NCI-H2227 (cell line): ENCODE data around the gene ALDH2.
"Not testable (repeated sequence)": the region's sequence is repeated elsewhere in the genome, so short reads cannot be mapped to it uniquely, and the experiment has no call there.

ENCODE experiments used
- DNase-seq: peaks from one replicate; lab custom pipeline; 2025; ENCODE audit not compliant: unreplicated experiment; lab: John Stamatoyannopoulos, UW

The ALDH2 gene

DNA sequence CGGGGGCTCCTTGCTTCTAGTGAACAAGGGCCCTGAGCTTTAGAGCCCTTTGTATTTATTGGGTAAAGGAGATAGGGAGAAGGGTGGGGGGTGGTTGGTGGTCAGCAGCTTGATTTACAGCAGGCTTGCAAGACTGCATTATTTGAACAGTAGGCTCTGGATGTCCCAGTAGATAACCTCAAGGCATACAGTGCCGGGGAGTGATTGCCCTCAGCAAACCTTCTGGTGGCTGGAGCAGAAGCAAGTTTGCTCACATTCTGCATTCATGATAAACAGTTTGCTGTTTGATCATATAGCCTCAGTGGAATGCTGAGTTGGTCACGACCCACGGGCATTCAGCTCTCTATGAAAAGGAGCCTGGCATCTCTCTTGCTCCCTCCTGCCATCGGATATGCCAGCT, 58.8 kb downstream of the ALDH2 start:
- no peak for DNase-seq

GRCh38 chr12:111826316-111826715, 59.6 kb downstream of the ALDH2 start:
- no peak for DNase-seq

GRCh38 chr12:111826992-111827391, 60.3 kb downstream of the ALDH2 start:
- DNase-seq, result no peak

GRCh38 chr12:111827907-111828306, 61.2 kb downstream of the ALDH2 start:
- no peak for DNase-seq

- DNase-seq, result no peak
Observed at GRCh38 chr12:111828338-111828979, 61.7 kb downstream of the ALDH2 start.

DNA sequence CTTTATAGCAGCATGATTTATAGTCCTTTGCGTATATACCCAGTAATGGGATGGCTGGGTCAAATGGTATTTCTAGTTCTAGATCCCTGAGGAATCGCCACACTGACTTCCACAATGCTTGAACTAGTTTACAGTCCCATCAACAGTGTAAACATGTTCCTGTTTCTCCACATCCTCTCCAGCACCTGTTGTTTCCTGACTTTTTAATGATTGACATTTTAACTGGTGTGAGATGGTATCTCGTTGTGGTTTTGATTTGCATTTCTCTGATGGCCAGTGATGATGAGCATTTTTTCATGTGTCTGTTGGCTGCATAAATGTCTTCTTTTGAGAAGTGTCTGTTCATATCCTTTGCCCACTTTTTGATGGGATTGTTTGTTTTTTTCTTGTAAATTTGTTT, 62.9 kb downstream of the ALDH2 start:
- DNase-seq, result not testable (repeated sequence)

DNA sequence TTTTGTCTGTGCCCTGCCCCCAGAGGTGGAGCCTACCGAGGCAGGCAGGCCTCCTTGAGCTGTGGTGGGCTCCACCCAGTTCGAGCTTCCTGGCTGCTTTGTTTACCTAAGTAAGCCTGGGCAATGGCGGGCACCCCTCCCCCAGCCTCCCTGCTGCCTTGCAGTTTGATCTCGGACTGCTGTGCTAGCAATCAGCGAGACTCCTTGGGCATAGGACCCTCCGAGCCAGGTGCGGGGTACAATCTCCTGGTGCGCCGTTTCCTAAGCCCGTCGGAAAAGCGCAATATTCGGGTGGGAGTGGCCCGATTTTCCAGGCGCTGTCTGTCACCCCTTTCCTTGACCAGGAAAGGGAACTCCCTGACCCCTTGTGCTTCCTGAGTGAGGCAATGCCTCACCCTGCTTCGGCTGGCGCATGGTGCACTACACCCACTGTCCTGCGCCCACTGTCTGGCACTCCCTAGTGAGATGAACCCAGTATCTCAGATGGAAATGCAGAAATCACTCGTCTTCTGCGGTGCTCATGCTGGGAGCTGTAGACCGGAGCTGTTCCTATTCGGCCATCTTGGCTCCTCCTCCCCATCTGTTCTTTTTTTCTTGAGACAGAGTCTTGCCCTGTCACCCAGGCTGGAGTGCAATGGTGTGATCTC, 68.1 kb downstream of the ALDH2 start:
- DNase-seq, result not testable (repeated sequence)

DNA sequence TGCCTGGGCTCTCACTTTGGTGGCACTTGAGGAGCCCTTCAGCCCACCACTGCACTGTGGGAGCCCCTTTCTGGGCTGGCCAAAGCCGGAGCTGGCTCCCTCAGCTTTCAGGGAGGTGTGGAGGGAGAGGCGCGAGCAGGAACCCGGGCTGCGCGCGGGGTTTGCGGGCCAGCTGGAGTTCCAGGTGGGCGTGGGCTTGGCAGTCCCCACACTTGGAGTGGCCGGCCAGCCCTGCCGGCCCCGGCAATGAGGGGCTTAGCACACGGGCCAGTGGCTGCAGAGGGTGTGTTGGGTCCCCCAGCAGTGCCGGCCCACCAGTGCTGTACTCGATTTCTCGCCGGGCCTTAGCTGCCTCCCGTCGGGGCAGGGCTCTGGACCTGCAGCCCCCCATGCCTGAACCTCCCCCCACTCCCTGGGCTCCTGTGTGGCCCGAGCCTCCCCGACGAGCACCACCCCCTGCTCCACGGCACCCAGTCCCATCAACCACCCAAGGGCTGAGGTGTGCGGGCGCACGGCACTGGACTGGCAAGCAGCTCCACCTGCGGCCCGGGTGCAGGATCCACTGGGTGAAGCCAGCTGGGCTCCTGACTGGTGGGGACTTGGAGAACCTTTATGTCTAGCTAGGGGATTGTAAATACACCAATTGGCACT, 68.9 kb downstream of the ALDH2 start:
- DNase-seq, result not testable (repeated sequence)

- peak; percentile 28 for DNase-seq
Observed at GRCh38 chr12:111838353-111838752, 71.6 kb downstream of the ALDH2 start.

GRCh38 chr12:111840807-111841206, 74.1 kb downstream of the ALDH2 start:
- no peak for DNase-seq

GRCh38 chr12:111841236-111841749, 74.6 kb downstream of the ALDH2 start:
- DNase-seq, result peak; percentile 20

- DNase-seq, result peak; percentile 98
Observed at GRCh38 chr12:111841750-111842555, 75.2 kb downstream of the ALDH2 start, which contains the start of gene MAPKAPK5. Gene MAPKAPK5, plus strand, starts transcription at chr12:111842228. Its CDS starts 506 bp downstream, at chr12:111842734.

DNA sequence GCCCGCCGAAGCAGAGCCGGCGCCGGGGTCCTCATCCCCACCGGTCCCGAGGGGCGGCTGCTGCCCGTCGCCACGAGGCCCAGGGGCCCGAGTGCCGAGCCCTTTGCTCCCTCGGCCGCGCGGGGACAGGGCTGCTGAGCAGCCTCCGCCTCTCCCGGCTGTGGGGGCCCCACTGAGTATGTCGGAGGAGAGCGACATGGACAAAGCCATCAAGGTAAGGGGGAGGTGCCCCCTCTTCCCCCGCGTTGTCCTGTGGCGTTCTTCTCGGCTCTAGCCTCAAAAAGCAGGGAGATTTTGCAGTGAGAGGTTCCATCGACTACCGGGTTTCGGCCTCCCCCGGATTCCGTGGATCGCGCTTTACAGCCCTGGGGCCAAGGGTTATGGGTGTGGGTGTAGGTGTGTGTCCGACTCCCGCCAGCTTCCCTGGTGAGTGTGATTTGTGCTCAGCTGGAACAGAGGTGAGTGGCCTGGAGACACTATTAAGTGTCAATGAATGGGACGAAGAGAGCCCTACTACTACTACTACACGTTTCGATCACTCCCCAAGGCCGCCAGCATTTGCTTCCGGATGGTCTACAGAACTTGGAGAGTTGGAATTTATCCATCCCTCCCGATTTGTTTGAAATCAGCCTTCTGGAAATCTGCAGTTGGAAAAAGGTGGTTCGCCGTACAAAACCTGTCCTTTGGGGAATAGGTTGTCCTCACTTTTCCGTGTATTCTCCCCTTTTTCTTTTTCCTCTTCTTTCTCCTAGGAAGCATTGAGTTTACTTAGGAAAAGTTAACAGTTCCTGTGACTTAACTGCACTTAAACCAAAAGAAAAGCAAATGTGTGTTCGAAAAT, 76.0 kb downstream of the ALDH2 start:
- peak; percentile 59 for DNase-seq

GRCh38 chr12:111846016-111846415, 79.3 kb downstream of the ALDH2 start:
- DNase-seq, result no peak

GRCh38 chr12:111850526-111850925, 83.8 kb downstream of the ALDH2 start:
- no peak for DNase-seq

- no peak for DNase-seq
Observed at GRCh38 chr12:111858186-111858585, 91.5 kb downstream of the ALDH2 start.

DNA sequence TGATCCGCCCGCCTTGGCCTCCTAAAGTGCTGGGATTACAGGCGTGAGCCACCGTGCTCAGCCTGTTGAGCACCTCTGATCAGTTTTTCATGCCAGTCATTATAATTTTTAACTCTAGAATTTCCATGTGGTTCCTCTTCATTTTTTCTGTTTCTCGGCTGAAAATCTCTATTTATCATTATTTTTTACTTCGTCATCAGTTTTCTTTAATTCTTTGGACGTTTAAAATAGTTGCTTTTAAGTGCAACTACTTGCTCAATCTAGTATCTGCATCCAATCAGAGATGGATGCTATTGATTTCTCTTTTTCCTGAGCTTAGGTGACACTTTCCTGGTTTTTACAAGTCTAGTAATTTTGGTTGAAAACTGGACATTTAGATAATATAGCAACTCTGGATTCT, 92.0 kb downstream of the ALDH2 start:
- DNase-seq, result no peak

DNA sequence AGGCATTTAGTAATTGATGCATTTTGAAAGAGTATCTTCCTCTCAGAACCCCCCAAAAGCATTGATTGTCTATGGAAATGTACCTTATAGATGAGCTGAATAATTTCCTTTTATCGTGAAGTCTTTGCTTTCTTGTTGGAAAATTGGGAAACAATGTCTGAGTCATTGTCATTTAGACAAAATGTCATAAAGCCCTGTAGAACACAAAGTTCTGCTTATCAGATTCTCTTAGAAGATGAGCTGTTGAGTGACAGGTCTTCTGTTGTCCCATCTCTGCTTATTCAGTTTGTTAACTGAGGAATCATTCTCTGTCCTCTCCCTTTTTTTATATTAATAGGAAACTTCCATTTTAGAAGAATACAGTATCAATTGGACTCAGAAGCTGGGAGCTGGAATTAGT, 98.2 kb downstream of the ALDH2 start:
- DNase-seq, result no peak
